HG03025 (cell line): Measurements from ENCODE around the gene MRFAP1L1.

ENCODE experiments used
- ATAC-seq: cut with Tn5 transposase; IDR thresholded peaks from one replicate; pipeline ENCODE4 v1.9.1; 2021; ENCODE audit warnings: mild to moderate bottlenecking, moderate library complexity; ENCODE audit not compliant: unreplicated experiment, low FRiP score

The MRFAP1L1 gene

GRCh38 chr4:6668391-6668790 lies 41.3 kb downstream of the MRFAP1L1 start:
- ATAC-seq, result no peak

GRCh38 chr4:6665320-6665654 lies 44.4 kb downstream of the MRFAP1L1 start:
- no peak for ATAC-seq

GRCh38 chr4:6663596-6664393 lies 45.9 kb downstream of the MRFAP1L1 start:
- no peak for ATAC-seq

GRCh38 chr4:6662591-6662990 lies 47.1 kb downstream of the MRFAP1L1 start:
- no peak for ATAC-seq

- ATAC-seq, result no peak
Observed at GRCh38 chr4:6660430-6660829, 49.2 kb downstream of the MRFAP1L1 start.

GRCh38 chr4:6659897-6660296 lies 49.8 kb downstream of the MRFAP1L1 start:
- ATAC-seq, result no peak

GRCh38 chr4:6658597-6659075 lies 51.0 kb downstream of the MRFAP1L1 start:
- ATAC-seq, result no peak

- ATAC-seq, result no peak
Observed at GRCh38 chr4:6658209-6658595, 51.5 kb downstream of the MRFAP1L1 start.
